H1 (cell line): ENCODE data around the gene SLC2A11. TPM values are rescaled to one million over a fixed set of nuclear protein-coding genes. Genes with fewer than 3 reads are reported as not detected.

Source experiments
- CTCF ChIA-PET: fragments of 300-600 bp; sonication (Branson Sonifier 250); formaldehyde crosslinking; loops from one replicate; lab custom pipeline; 2021; ENCODE audit not compliant: partially characterized antibody; lab: Charles Lee
- POLR2A ChIA-PET: fragments of 300-600 bp; sonication (Branson Sonifier 250); formaldehyde crosslinking; loops from one replicate; lab custom pipeline; 2021; ENCODE audit warnings: inconsistent platforms; ENCODE audit not compliant: partially characterized antibody; lab: Charles Lee
- DNase-seq, 2 experiments: peaks; one replicate each; pipeline versions ENCODE4 v3.0.0 to v3.0.0-alpha.2; 2010 to 2022; ENCODE audit warnings: low spot score in 2 of 2, low read depth in 1 of 2, mixed read lengths in 1 of 2
- FAIRE-seq: peaks from 2 replicates; lab custom pipeline; 2011; peaks lifted over from hg19 to GRCh38; lab: Jason Lieb, UNC
- H2AFZ ChIP-seq: 2 replicates; pipeline ENCODE4 v1.8.1; 2012; ENCODE audit warnings: low read length, inconsistent platforms
- H2AK5ac ChIP-seq: 2 replicates; pipeline ENCODE4 v1.6.1; 2013; ENCODE audit warnings: low read depth, low read length
- H2BK120ac ChIP-seq: replicated peaks from 2 replicates; pipeline ENCODE3; 2013; ENCODE audit warnings: low read depth, low read length, inconsistent platforms
- H2BK12ac ChIP-seq: 2 replicates; pipeline ENCODE4 v1.6.1; 2013; ENCODE audit warnings: low read depth, low read length
- H2BK15ac ChIP-seq: 2 replicates; pipeline ENCODE4 v1.6.1; 2013; ENCODE audit warnings: low read length
- H2BK20ac ChIP-seq: 2 replicates; pipeline ENCODE4 v1.6.1; 2013; ENCODE audit warnings: low read length
- H2BK5ac ChIP-seq: 2 replicates; pipeline ENCODE4 v1.6.1; 2013; ENCODE audit warnings: low read depth, low read length
- H3K14ac ChIP-seq: 2 replicates; pipeline ENCODE4 v1.6.1; 2013; ENCODE audit warnings: inconsistent platforms; ENCODE audit not compliant: insufficient read length
- H3K18ac ChIP-seq: 2 replicates; pipeline ENCODE4 v1.6.1; 2013; ENCODE audit warnings: low read length; ENCODE audit errors: extremely low read depth
- H3K23ac ChIP-seq: 2 replicates; pipeline ENCODE4 v1.6.1; 2013; ENCODE audit warnings: inconsistent platforms; ENCODE audit not compliant: insufficient read length
- H3K23me2 ChIP-seq: 2 replicates; pipeline ENCODE4 v1.6.1; 2013; ENCODE audit warnings: low read depth, low read length
- H3K27ac ChIP-seq: 2 replicates; pipeline ENCODE4 v1.6.1; 2011; ENCODE audit warnings: low read depth, low read length, inconsistent platforms
- H3K27me3 ChIP-seq, 4 experiments: replicated peaks in 1 of 4; 1 replicate in 1 of 4; 2 replicates in 3 of 4; pipeline versions ENCODE4 v1.6.1 to v1.8.1; 2011 to 2013; ENCODE audit warnings: low read length in 3 of 4, mild to moderate bottlenecking in 3 of 4, inconsistent platforms in 2 of 4, mixed read lengths in 2 of 4, moderate library complexity in 1 of 4; ENCODE audit not compliant: control insufficient read depth in 3 of 4, insufficient read depth in 3 of 4; ENCODE audit errors: extremely low read depth in 1 of 4
- H3K36me3 ChIP-seq, 4 experiments: 2 replicates each; pipeline versions ENCODE4 v1.6.1 to v1.8.1; 2011 to 2013; ENCODE audit warnings: mild to moderate bottlenecking in 4 of 4, low read length in 3 of 4, moderate library complexity in 2 of 4, control low read depth in 1 of 4, inconsistent platforms in 1 of 4; ENCODE audit not compliant: insufficient read depth in 4 of 4, control insufficient read depth in 2 of 4
- H3K4ac ChIP-seq: replicated peaks from 2 replicates; pipeline ENCODE3; 2013; ENCODE audit warnings: low read length, low read depth, mixed read lengths, inconsistent platforms; ENCODE audit not compliant: insufficient read length
- H3K4me1 ChIP-seq, 4 experiments: replicated peaks in 1 of 4; 1 replicate in 1 of 4; 2 replicates in 3 of 4; pipeline versions ENCODE4 v1.6.1 to v1.8.1; 2011 to 2013; ENCODE audit warnings: low read length in 3 of 4, inconsistent platforms in 2 of 4, mixed read lengths in 1 of 4; ENCODE audit not compliant: insufficient read depth in 4 of 4, control insufficient read depth in 3 of 4
- H3K4me2 ChIP-seq, 2 experiments: 2 replicates each; pipeline versions ENCODE4 v1.6.1 to v1.8.1; 2011 to 2013; ENCODE audit warnings: low read depth in 2 of 2, low read length in 2 of 2, control low read depth in 1 of 2, inconsistent platforms in 1 of 2, mild to moderate bottlenecking in 1 of 2; ENCODE audit not compliant: insufficient read depth in 1 of 2
- H3K4me3 ChIP-seq, 4 experiments: fragments of 200-600, 300-600 bp in 1 of 4; sonication (generic), shearing (Covaris generic), sonication (Bioruptor Twin) in 1 of 4; 2 replicates each; pipeline versions ENCODE4 v1.5.1 to v1.8.1; 2011 to 2016; ENCODE audit warnings: low read length in 4 of 4, low read depth in 3 of 4, control low read depth in 2 of 4, inconsistent platforms in 2 of 4, mild to moderate bottlenecking in 2 of 4, mixed read lengths in 1 of 4, moderate library complexity in 1 of 4; ENCODE audit not compliant: insufficient read depth in 2 of 4; ENCODE audit errors: extremely low read depth in 1 of 4
- H3K56ac ChIP-seq: replicated peaks from 2 replicates; pipeline ENCODE3; 2013; ENCODE audit warnings: low read depth, mild to moderate bottlenecking, mixed read lengths, low read length, inconsistent platforms; ENCODE audit not compliant: insufficient read length
- H3K79me1 ChIP-seq: 2 replicates; pipeline ENCODE4 v1.6.1; 2013; ENCODE audit warnings: low read depth, low read length, control low read depth
- H3K79me2 ChIP-seq, 2 experiments: 2 replicates each; pipeline versions ENCODE4 v1.6.1 to v1.8.1; 2012 to 2013; ENCODE audit warnings: low read length in 2 of 2, mild to moderate bottlenecking in 2 of 2, inconsistent platforms in 1 of 2; ENCODE audit not compliant: insufficient read depth in 2 of 2, control insufficient read depth in 1 of 2
- H3K9ac ChIP-seq, 4 experiments: replicated peaks in 1 of 4; 1 replicate in 1 of 4; 2 replicates in 3 of 4; pipeline versions ENCODE4 v1.6.1 to v1.8.1; 2011 to 2013; ENCODE audit warnings: low read depth in 3 of 4, low read length in 3 of 4, control low read depth in 2 of 4, mild to moderate bottlenecking in 2 of 4, moderate library complexity in 2 of 4, inconsistent platforms in 1 of 4; ENCODE audit errors: extremely low read depth in 1 of 4
- H3K9me3 ChIP-seq, 2 experiments: 2 replicates each; pipeline versions ENCODE4 v1.6.1 to v1.8.1; 2012 to 2013; ENCODE audit warnings: mild to moderate bottlenecking in 2 of 2, moderate library complexity in 2 of 2, control low read depth in 1 of 2, inconsistent platforms in 1 of 2, low read depth in 1 of 2, low read length in 1 of 2, mixed read lengths in 1 of 2; ENCODE audit not compliant: insufficient read depth in 2 of 2
- H4K20me1 ChIP-seq, 2 experiments: replicated peaks in 1 of 2; 2 replicates each; pipeline versions ENCODE3 to v1.8.1; 2011 to 2013; ENCODE audit warnings: inconsistent platforms in 2 of 2, low read length in 2 of 2, mild to moderate bottlenecking in 1 of 2; ENCODE audit not compliant: insufficient read depth in 2 of 2, control insufficient read depth in 1 of 2
- H4K5ac ChIP-seq: 2 replicates; pipeline ENCODE4 v1.6.1; 2013; ENCODE audit warnings: low read length, low read depth, mixed read lengths, inconsistent platforms; ENCODE audit not compliant: insufficient read length
- H4K8ac ChIP-seq: 2 replicates; pipeline ENCODE4 v1.8.0; 2013; ENCODE audit warnings: mild to moderate bottlenecking, moderate library complexity, low read length, inconsistent platforms; ENCODE audit not compliant: insufficient read depth; ENCODE audit errors: extremely low read depth
- H4K91ac ChIP-seq: replicated peaks from 2 replicates; pipeline ENCODE3; 2013; ENCODE audit warnings: low read length, mixed read lengths, inconsistent platforms; ENCODE audit not compliant: insufficient read length
- BRCA1 ChIP-seq: IDR thresholded peaks from 2 replicates; pipeline ENCODE4 v1.6.1; 2012; ENCODE audit warnings: low read depth, low read length, improper control_type of control experiment
- CEBPB ChIP-seq: IDR thresholded peaks from 2 replicates; pipeline ENCODE4 v1.6.1; 2012; ENCODE audit warnings: low read depth, low read length
- CTCF ChIP-seq, 3 experiments: IDR thresholded peaks; 1 replicate in 2 of 3; 2 replicates in 1 of 3; pipeline versions ENCODE4 v1.5.1 to v1.6.1; 2011; ENCODE audit warnings: low read length in 3 of 3, mild to moderate bottlenecking in 3 of 3, inconsistent platforms in 2 of 3, low read depth in 1 of 3, moderate library complexity in 1 of 3; ENCODE audit not compliant: insufficient read depth in 1 of 3; ENCODE audit errors: control extremely low read depth in 1 of 3
- EP300 ChIP-seq, 2 experiments: IDR thresholded peaks; 1 replicate in 1 of 2; 2 replicates in 1 of 2; pipeline ENCODE4 v1.6.1; 2011 to 2012; ENCODE audit warnings: low read depth in 2 of 2, low read length in 2 of 2, mild to moderate bottlenecking in 2 of 2, borderline replicate concordance in 1 of 2, inconsistent platforms in 1 of 2, moderate library complexity in 1 of 2
- GABPA ChIP-seq: IDR thresholded peaks from 2 replicates; pipeline ENCODE4 v1.6.1; 2011; ENCODE audit warnings: mild to moderate bottlenecking, low read length, moderate library complexity, borderline replicate concordance; ENCODE audit not compliant: insufficient read depth
- KDM5A ChIP-seq: fragments of 200-600 bp; IDR thresholded peaks from 2 replicates; pipeline ENCODE4 v1.7.1; 2012; ENCODE audit warnings: mild to moderate bottlenecking, low read length, inconsistent platforms, mixed read lengths
- NRF1 ChIP-seq: IDR thresholded peaks from 2 replicates; pipeline ENCODE4 v1.6.1; 2011; ENCODE audit warnings: mild to moderate bottlenecking, low read depth, low read length, improper control_type of control experiment
- SIRT6 ChIP-seq: IDR thresholded peaks from one replicate; pipeline ENCODE4 v1.7.1; 2012; ENCODE audit warnings: low read length, inconsistent platforms
- SP1 ChIP-seq: IDR thresholded peaks from 2 replicates; pipeline ENCODE4 v1.6.1; 2011; ENCODE audit warnings: low read depth, low read length
- WGBS, 2 experiments: shearing (Covaris generic) in 1 of 2; methylation state at CpG; one replicate each; pipeline versions ENCODE4 v1.1.6 to v1.1.7; 2013 to 2015; ENCODE audit warnings: low lambda C conversion rate in 2 of 2, mixed read lengths in 2 of 2, inconsistent platforms in 1 of 2, low coverage in 1 of 2, missing lambda C conversion rate in 1 of 2; ENCODE audit not compliant: insufficient replicate concordance in 2 of 2, insufficient coverage in 1 of 2, insufficient read length in 1 of 2; ENCODE audit errors: extremely low coverage in 1 of 2, missing lambda C conversion rate in 1 of 2; 5-methylcytosine and 5-hydroxymethylcytosine counted together
- polyA plus RNA-seq, 7 experiments: library from polyadenylated mRNA; depleted of rRNA in 3 of 7; stranded (reverse) in 5 of 7; unstranded in 2 of 7; fragments of >200 nt in 5 of 7; fragments of 200-250 nt in 2 of 7; gene quantifications; 1 replicate in 5 of 7; 2 replicates in 1 of 7; 4 replicates in 1 of 7; pipeline versions ENCODE4 v1.2.1 to v1.2.3, GENCODE V29; 2011 to 2013; ENCODE audit warnings: missing spikeins in 2 of 7, mixed read lengths in 2 of 7
- total RNA-seq: library from RNA; stranded (reverse); fragmentation: NEBNext Ultra II Directional; extraction: Animal tissue kit (Norgen Biotek cat#: 25700); gene quantifications from 2 replicates; pipeline ENCODE4 v1.2.1, GENCODE V29; 2021

The SLC2A11 gene
- total and polyA plus RNA-seq, 2 of the 8 experiments (the other 6 are each of a cell fraction or from before 2014, with no cell fraction given), result 10.7 to 12.5 TPM

DNA sequence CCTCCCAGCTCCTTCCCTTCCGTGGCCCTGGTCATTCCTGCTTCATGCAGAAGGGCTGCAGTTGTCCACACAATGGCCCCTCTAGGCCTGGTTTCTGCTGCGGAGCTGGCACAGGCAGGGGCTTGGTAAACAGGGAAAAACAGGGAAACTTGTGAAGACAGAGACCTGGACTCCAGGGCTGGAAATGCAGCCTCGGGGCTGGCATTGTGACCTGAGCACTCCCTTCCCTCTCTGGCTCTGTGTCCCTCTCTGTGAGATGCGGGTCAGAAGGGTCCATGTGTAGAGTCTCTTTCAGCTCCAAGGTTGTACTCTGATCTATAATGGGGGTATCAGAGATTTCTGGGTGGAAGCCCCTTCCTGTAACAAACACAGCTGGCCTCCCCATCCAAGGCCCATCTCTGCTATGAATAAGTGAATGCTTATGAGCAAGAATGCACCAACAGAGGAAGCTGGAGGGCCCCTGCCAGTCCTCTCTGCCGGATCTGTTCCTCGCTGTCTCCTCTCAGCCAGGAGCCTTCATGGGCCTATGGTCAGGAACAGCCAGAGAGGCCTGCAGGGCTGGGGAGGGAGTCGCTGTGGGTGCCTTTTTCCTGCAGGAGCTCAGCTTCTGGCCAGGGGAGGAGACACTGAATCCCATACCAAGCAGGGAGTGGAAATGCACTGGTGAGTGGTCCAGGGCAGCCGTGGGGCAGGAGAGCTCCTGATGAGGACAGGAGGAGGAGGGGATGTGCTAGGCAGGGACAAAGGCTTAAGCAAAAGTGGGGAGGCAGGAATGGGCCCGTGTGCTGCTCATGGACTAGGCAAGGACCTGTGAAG is 12.2 kb upstream of the SLC2A11 start:
- no peaks in the 10 kb centered on the region for H3K79me2 ChIP-seq
- no peaks in the 10 kb centered on the region; the same call in 1 of the 2 replicates for H3K23me2 ChIP-seq
- H2BK15ac ChIP-seq, result peak overlapping the region; percentile 92; the same call in 1 of the 2 replicates
- peak overlapping the region; percentile 96 for H2BK20ac ChIP-seq
- FAIRE-seq, result no peak
- H3K36me3 ChIP-seq, result no peaks in the 10 kb centered on the region
- H3K4me3 ChIP-seq, result no peak overlapping the region
- H2BK5ac ChIP-seq, result peak overlapping the region; percentile 78; the same call in 1 of the 2 replicates
- no peak overlapping the region for H3K14ac ChIP-seq
- no peak overlapping the region for H3K23ac ChIP-seq
- no peak overlapping the region for H2BK120ac ChIP-seq
- peak overlapping the region; percentile 45 for H4K91ac ChIP-seq
- H2AFZ ChIP-seq, result peak overlapping the region; percentile 42
- no peak overlapping the region for H3K4ac ChIP-seq
- peak overlapping the region; percentile 56; the same call in 1 of the 2 replicates for H2AK5ac ChIP-seq
- H4K20me1 ChIP-seq, result no peaks in the 10 kb centered on the region
- H2BK12ac ChIP-seq, result peak overlapping the region; percentile 96; the same call in 1 of the 2 replicates
- H3K79me1 ChIP-seq, result no peaks in the 10 kb centered on the region
- no peak overlapping the region for H3K27ac ChIP-seq
- ChIA-PET POLR2A (interaction anchor here (0.6 to 5.6 kb wide), 11 partner anchors 7 to 89 kb away, joined by 3 to 37 read pairs (median 3); partner anchors contain the start of genes MIF, SLC2A11 and SMARCB1), CTCF (interaction anchor here (0.6 to 3.3 kb wide), 11 partner anchors 8 to 113 kb away, joined by 3 to 11 read pairs (median 3); partner anchors contain the start of gene SLC2A11)
- H3K56ac ChIP-seq, result no peak overlapping the region
- no peaks in the 10 kb centered on the region for H3K9me3 ChIP-seq
- H3K4me2 ChIP-seq, result no peak overlapping the region
- no peak overlapping the region for H3K9ac ChIP-seq
- H3K18ac ChIP-seq, result peak overlapping the region; percentile 52; the same call in 1 of the 2 replicates
- no peak overlapping the region for H4K8ac ChIP-seq
- 85% methylated on average over 9 of the region's 9 CpGs; no CpG with 5 or more reads in 1 of the 2 experiments for WGBS, 2 experiments
- H3K27me3 ChIP-seq, result peaks cover 0 to 3% (median 1%) of the 10 kb centered on the region in 4 experiments; a peak in 3 of 7 replicates
- DNase-seq, result no peak
- peaks cover 0 to 33% (median 25%) of the 10 kb centered on the region in 4 experiments; a peak in 6 of 7 replicates for H3K4me1 ChIP-seq
- no peak overlapping the region for H4K5ac ChIP-seq
- TF ChIP-seq BRCA1 (no peak), GABPA (no peak), NRF1 (no peak), CEBPB (no peak), KDM5A (no peak), CTCF (IDR thresholded peaks at IDR 0.05; ENCODE audit: control extremely low read depth in 1 of 3, insufficient read depth in 1 of 3, low read depth in 1 of 3, low read length in 3 of 3) (no peak), SIRT6 (no peak), EP300 (IDR thresholded peaks at IDR 0.05; ENCODE audit: borderline replicate concordance in 1 of 2, low read depth in 2 of 2, low read length in 2 of 2) (no peak), SP1 (no peak)
